ENCODE measurements around the gene HENMT1. TPM values are rescaled to one million over a fixed set of nuclear protein-coding genes. Genes with fewer than 3 reads are reported as not detected.

Gene HENMT1
- total RNA-seq, 4 donors from 2014 or later: 4.8 to 5.1 TPM; not detected in 2

GRCh38 chr1:108664481-108664880 lies 3.6 kb upstream of the HENMT1 start:
- 85 to 100% methylated on average over 1 to 6 of the region's 6 CpGs for WGBS, 2 donors (ENCODE audit: low coverage in 1 of 2)
- no peak for DNase-seq
- H3K27me3 ChIP-seq: no peaks in the 10 kb centered on the region
- TF ChIP-seq POLR2AphosphoS5 (IDR thresholded peaks at IDR 0.05): no peak
- TF ChIP-seq CTCF (IDR thresholded peaks at IDR 0.05): no peak
- TF ChIP-seq EP300 (IDR thresholded peaks at IDR 0.05; ENCODE audit: low read depth): no peak
- TF ChIP-seq POLR2A (IDR thresholded peaks at IDR 0.05): no peak
- no peak overlapping the region for H3K27ac ChIP-seq
- in situ Hi-C loops (cut with MboI; ENCODE audit: low pct_ligation_motif_present in 1 of 4, low pct_unique_long_range_greater_than_20kb in 1 of 4, low sequenced_read_pairs in 3 of 4) (no loop called here), intact Hi-C loops (cut with DNase I; ENCODE audit: low total_unique reads) (no loop called here)
- H3K9me3 ChIP-seq: no peaks in the 10 kb centered on the region
- H3K4me1 ChIP-seq: peaks cover 0 to 8% (median 5%) of the 10 kb centered on the region in 4 donors
- no peaks in the 10 kb centered on the region for H3K36me3 ChIP-seq
- H3K4me3 ChIP-seq: no peak overlapping the region

- WGBS, 2 donors (ENCODE audit: low coverage in 1 of 2): 84 to 87% methylated on average over 2 of the region's 2 CpGs
Measured at GRCh38 chr1:108663074-108663473, 2.2 kb upstream of the HENMT1 start.

GRCh38 chr1:108657356-108658080 lies 3.4 kb downstream of the HENMT1 start:
- Histone ChIP-seq H3K4me3 (no peak overlapping the region), H3K4me1 (peaks cover 0 to 8% (median 5%) of the 10 kb centered on the region in 4 donors), H3K36me3 (no peaks in the 10 kb centered on the region), H3K9me3 (no peaks in the 10 kb centered on the region), H3K27ac (no peak overlapping the region), H3K27me3 (no peaks in the 10 kb centered on the region)
- WGBS, 2 donors (ENCODE audit: low coverage in 1 of 2): 83 to 84% methylated on average over 5 of the region's 5 CpGs
- DNase-seq: no peak
- in situ Hi-C loops (cut with MboI; ENCODE audit: low pct_ligation_motif_present in 1 of 4, low pct_unique_long_range_greater_than_20kb in 1 of 4, low sequenced_read_pairs in 3 of 4): no loop called here
- no peak for TF ChIP-seq POLR2A (IDR thresholded peaks at IDR 0.05)
- TF ChIP-seq POLR2AphosphoS5 (IDR thresholded peaks at IDR 0.05): no peak
- TF ChIP-seq EP300 (IDR thresholded peaks at IDR 0.05; ENCODE audit: low read depth): no peak
- no peak for TF ChIP-seq CTCF (IDR thresholded peaks at IDR 0.05)
- intact Hi-C loops (cut with DNase I; ENCODE audit: low total_unique reads): no loop called here

More at GRCh38 chr1:108663074-108663473, 2.2 kb upstream of the HENMT1 start:
- H3K36me3 ChIP-seq: no peaks in the 10 kb centered on the region
- peaks cover 0 to 8% (median 5%) of the 10 kb centered on the region in 4 donors for H3K4me1 ChIP-seq
- H3K9me3 ChIP-seq: no peaks in the 10 kb centered on the region
- intact Hi-C loops (cut with DNase I; ENCODE audit: low total_unique reads): no loop called here
- no peak overlapping the region for H3K4me3 ChIP-seq
- H3K27me3 ChIP-seq: no peaks in the 10 kb centered on the region
- in situ Hi-C loops (cut with MboI; ENCODE audit: low pct_ligation_motif_present in 1 of 4, low pct_unique_long_range_greater_than_20kb in 1 of 4, low sequenced_read_pairs in 3 of 4): no loop called here
- no peak overlapping the region for H3K27ac ChIP-seq
- TF ChIP-seq EP300 (IDR thresholded peaks at IDR 0.05; ENCODE audit: low read depth): no peak
- peak in 1 of 3 donors; percentile 29 for TF ChIP-seq POLR2AphosphoS5 (IDR thresholded peaks at IDR 0.05)
- no peak for DNase-seq

DNA sequence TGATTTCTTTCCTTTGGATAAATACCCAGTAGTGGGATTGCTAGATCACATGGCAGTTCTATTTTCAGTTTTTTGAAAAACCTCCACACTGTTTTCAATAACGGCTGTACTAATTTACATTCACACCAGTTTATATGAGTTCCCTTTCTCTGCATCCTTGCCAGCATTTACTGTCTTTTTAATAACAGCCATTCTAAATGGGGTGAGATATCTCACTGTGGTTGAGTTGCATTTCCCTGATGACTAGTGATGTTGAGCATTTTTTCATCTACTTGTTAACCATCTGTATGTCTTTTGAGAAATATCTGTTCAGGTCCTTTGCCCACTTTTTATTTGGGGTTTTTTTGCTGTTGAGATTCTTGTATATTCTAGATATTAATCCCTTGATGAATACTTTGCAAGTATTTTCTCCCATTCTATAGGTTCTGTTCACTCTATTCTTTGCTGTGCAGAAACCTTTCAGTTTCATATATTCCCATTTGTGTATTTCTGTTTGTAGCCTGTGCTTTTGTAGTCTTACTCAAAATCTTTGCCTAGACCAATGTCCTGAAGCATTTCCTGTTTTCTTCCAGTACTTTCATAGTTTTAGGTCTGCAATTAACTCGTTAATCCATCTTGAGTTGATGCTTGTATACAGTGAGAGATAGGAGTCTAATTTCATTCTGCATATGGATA lies 7.3 kb downstream of the HENMT1 start:
- Histone ChIP-seq H3K36me3 (no peaks in the 10 kb centered on the region), H3K4me1 (no peaks in the 10 kb centered on the region), H3K4me3 (no peak overlapping the region), H3K27ac (no peak overlapping the region), H3K27me3 (no peaks in the 10 kb centered on the region), H3K9me3 (no peaks in the 10 kb centered on the region)
- intact Hi-C loops (cut with DNase I; ENCODE audit: low total_unique reads): no loop called here
- 55 to 75% methylated on average over 2 of the region's 2 CpGs for WGBS, 2 donors (ENCODE audit: low coverage in 1 of 2)
- no peak for TF ChIP-seq EP300 (IDR thresholded peaks at IDR 0.05; ENCODE audit: low read depth)
- no peak for TF ChIP-seq POLR2AphosphoS5 (IDR thresholded peaks at IDR 0.05)
- no peak for TF ChIP-seq POLR2A (IDR thresholded peaks at IDR 0.05)
- no peak for TF ChIP-seq CTCF (IDR thresholded peaks at IDR 0.05)
- in situ Hi-C loops (cut with MboI; ENCODE audit: low pct_ligation_motif_present in 1 of 4, low pct_unique_long_range_greater_than_20kb in 1 of 4, low sequenced_read_pairs in 3 of 4): no loop called here
- no peak for DNase-seq

Measured in transverse colon (tissue), 4 donors.